Pancreas (tissue), 10 donors: ENCODE data around the gene CRNKL1. TPM values are rescaled to one million over a fixed set of nuclear protein-coding genes. Genes with fewer than 3 reads are reported as not detected.

Source experiments
- ATAC-seq, 4 donors: fragments of 200-7000 bp; cut with Tn5 transposase; one replicate each; pipeline versions ENCODE4 v1.8.0 to v1.9.1; 2020; ENCODE audit warnings: mild to moderate bottlenecking in 4 of 4, moderate library complexity in 4 of 4
- DNase-seq, 6 donors: peaks; one replicate each; pipeline ENCODE4 v3.0.0-alpha.2; 2020
- FAIRE-seq: peaks from 2 replicates; lab custom pipeline; 2012; peaks lifted over from hg19 to GRCh38; lab: Jason Lieb, UNC
- H3K27ac ChIP-seq, 4 donors: fragments of 200-600 bp; sonication (generic); 1 replicate in 3 of 4; 2 replicates in 1 of 4; pipeline versions ENCODE4 v1.5.0 to v1.8.0; 2020
- H3K27me3 ChIP-seq, 4 donors: fragments of 200-600 bp; one replicate each; pipeline ENCODE4 v1.8.0; 2021
- H3K36me3 ChIP-seq, 3 donors: fragments of 200-600 bp; sonication (generic) in 1 of 3; one replicate each; pipeline versions ENCODE4 v1.5.0 to v1.8.0; 2020 to 2021
- H3K4me1 ChIP-seq, 3 donors: fragments of 200-600 bp; one replicate each; pipeline ENCODE4 v1.8.0; 2021
- H3K4me3 ChIP-seq, 4 donors: fragments of 200-600 bp; sonication (generic) in 2 of 4; one replicate each; pipeline versions ENCODE4 v1.5.0 to v1.8.0; 2020 to 2021
- H3K9me3 ChIP-seq, 4 donors: fragments of 200-600 bp; one replicate each; pipeline ENCODE4 v1.8.0; 2021
- CTCF ChIP-seq, 4 donors: fragments of 200-600 bp; sonication (generic) in 3 of 4; IDR thresholded peaks; one replicate each; pipeline versions ENCODE4 v1.5.0 to v1.8.0; 2021; ENCODE audit warnings: antibody characterized with exemption in 4 of 4
- WGBS, 2 donors: extraction: QIAGEN DNeasy Blood & Tissue Kit; methylation state at CpG; one replicate each; pipeline ENCODE4 v1.1.7; 2013; 5-methylcytosine and 5-hydroxymethylcytosine counted together
- intact Hi-C, 3 donors: fragments of 100-400 bp; cut with DNase I; formaldehyde crosslinking; loops; one replicate each; pipeline versions ENCODE4 v1.11.1 to v1.14.2; 2022
- polyA plus RNA-seq, 2 donors: library from polyadenylated mRNA; stranded (reverse); fragments of 200-250 nt; gene quantifications; one replicate each; pipeline ENCODE4 v1.2.3, GENCODE V29; 2013
- total RNA-seq, 6 donors: library from RNA; stranded (reverse); fragmentation: NEBNext Ultra II Directional in 4 of 6; extraction: Animal tissue kit (Norgen Biotek cat#: 25700) in 4 of 6; gene quantifications; one replicate each; pipeline versions ENCODE4 v1.2.1 to v1.2.4, GENCODE V29; 2021 to 2023
- donor health status: healthy with polysubstance abuse.
- donor health status: DM: no; HTN: no; CAD: no; lungs with moderate emphysema.
- donor health status: DM: no; HTN: no; CAD: no.
- donor health status: control.
- donor health status: control.
- donor health status: Bipolar disorder and iron deficiency.
- donor health status: DM: yes; HTN: yes; CAD: no.
- donor health status: DM: no; HTN: no; CAD: no.
- donor health status: DM: no; HTN: no; CAD: no.
- donor health status: DM: yes; HTN: yes; CAD: no.

Gene CRNKL1
- total and polyA plus RNA-seq, 8 donors = 4.4 to 15.5 (median 8.5) TPM

DNA sequence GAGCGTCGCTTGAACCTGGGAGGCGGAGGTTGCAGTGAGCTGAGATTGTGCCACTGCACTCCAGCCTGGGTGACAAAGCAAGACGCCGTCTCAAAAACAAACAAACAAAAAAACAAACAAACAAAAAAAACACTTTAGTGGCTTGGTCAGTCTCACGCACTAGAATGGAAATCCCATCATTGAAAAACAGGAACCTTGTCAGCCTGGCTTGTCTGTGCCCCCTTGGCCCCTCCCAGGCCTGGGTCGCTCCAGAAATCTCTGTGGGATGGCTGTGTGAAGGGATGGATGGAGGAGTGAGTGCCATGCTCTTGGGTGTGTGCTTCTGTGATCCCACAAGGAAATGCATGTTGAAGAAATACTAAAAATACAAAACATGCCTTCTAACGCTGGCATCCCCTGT is 56.0 kb downstream of the CRNKL1 start:
- TF ChIP-seq CTCF (IDR thresholded peaks at IDR 0.05) = no peak
- DNase-seq = no peak
- no peak overlapping the region for H3K4me3 ChIP-seq
- 72 to 79% methylated on average over 8 of the region's 8 CpGs for WGBS, 2 donors
- peaks cover 0 to 22% (median 5%) of the 10 kb centered on the region in 3 donors for H3K36me3 ChIP-seq
- intact Hi-C loops = loop anchor here (10.0 kb wide), 3 partner anchors 91 to 301 kb away; no protein-coding TSS in a partner anchor
- H3K4me1 ChIP-seq = peaks cover 39 to 53% (median 46%) of the 10 kb centered on the region in 3 donors
- no peak for ATAC-seq
- FAIRE-seq = no peak
- H3K27ac ChIP-seq = no peak overlapping the region
- H3K9me3 ChIP-seq = no peaks in the 10 kb centered on the region
- H3K27me3 ChIP-seq = no peaks in the 10 kb centered on the region

DNA sequence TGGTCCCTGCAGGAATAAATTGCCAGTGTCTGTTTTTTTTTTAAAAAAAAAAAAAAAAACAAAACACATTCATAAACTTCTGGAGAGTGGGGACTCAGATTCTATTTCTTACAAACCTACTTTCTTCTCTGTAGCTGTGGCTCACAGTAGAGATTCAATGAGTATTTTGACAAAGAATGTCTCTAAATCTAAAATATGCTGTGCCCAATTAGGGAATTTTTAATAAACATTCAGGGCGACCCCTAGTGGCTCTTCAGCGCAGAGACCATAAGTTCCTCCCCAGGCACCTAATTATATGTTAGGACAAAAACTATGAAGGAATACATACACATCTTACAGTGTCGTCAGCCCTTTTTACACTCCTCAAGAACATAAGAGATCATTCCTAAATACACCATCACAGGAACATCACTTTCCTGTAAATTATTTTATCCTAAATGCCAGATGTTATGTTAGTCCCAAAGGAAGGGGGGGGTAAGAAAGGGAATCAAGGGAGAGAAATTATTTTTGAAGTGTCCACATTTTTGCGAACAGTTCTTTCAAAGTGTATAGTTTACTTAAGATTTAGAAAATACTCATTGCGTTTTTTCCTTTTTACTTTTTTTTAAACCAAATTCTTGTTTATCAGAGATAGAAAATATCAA is 56.9 kb downstream of the CRNKL1 start:
- DNase-seq = no peak
- Histone ChIP-seq H3K9me3 (no peaks in the 10 kb centered on the region), H3K4me1 (peaks cover 39 to 55% (median 47%) of the 10 kb centered on the region in 3 donors), H3K27me3 (no peaks in the 10 kb centered on the region), H3K36me3 (peaks cover 0 to 16% (median 0%) of the 10 kb centered on the region in 3 donors), H3K27ac (no peak overlapping the region), H3K4me3 (no peak overlapping the region)
- intact Hi-C loops = loop anchor here (10.0 kb wide), 3 partner anchors 91 to 301 kb away; no protein-coding TSS in a partner anchor
- TF ChIP-seq CTCF (IDR thresholded peaks at IDR 0.05) = peak; percentile 50 to 70 (median 66)
- no peak for FAIRE-seq
- ATAC-seq = peak in 3 of 4 donors; percentile 35 to 59 (median 42)
- 19 to 23% methylated on average over 5 of the region's 5 CpGs for WGBS, 2 donors

DNA sequence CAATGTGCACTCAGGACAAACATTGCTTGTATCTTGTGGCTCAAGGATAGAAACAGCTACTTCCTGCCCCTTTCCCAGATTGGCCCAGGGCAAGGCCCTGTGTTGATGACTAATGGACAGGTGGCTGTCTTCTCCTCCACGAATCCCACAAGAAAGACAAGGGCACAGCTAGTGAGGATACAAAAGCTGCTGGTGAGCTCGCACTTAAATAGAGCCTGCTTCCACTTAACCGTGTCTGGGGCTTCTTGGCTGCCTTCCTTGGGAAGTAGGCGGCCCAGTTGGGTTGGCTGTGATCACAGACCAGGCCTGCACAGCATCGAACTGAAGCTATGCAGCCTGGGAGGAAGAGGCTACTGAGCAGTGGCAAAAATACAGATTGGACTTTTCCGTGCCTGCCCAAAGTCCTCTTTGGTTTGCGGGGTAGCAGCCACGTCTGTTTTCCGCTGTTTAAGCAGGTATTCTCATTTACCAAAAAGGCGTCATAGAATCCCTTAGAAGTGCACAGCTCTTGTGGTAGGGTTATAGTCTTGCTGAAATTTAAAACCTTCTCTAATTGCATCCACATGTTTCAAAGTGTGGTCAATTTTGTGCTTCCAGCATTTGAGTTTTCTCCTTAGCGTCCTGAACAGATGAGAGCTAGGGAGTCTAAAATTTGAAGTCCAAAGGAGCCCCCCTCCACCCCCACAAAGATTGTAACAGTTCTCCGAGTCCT is 58.2 kb downstream of the CRNKL1 start:
- FAIRE-seq = no peak
- no peak for TF ChIP-seq CTCF (IDR thresholded peaks at IDR 0.05)
- peaks cover 0 to 16% (median 0%) of the 10 kb centered on the region in 3 donors for H3K36me3 ChIP-seq
- no peaks in the 10 kb centered on the region for H3K9me3 ChIP-seq
- H3K27ac ChIP-seq = peak overlapping the region in 2 of 4 donors; percentile 48 to 60
- no peak for DNase-seq
- H3K27me3 ChIP-seq = no peaks in the 10 kb centered on the region
- peaks cover 33 to 45% (median 42%) of the 10 kb centered on the region in 3 donors for H3K4me1 ChIP-seq
- WGBS, 2 donors = 69 to 72% methylated on average over 12 of the region's 12 CpGs
- peak in 3 of 4 donors; percentile 21 to 23 (median 22) for ATAC-seq
- no peak overlapping the region for H3K4me3 ChIP-seq
- intact Hi-C loops = loop anchor here (5.0 to 10.0 kb wide), 4 partner anchors 89 to 299 kb away; no protein-coding TSS in a partner anchor

DNA sequence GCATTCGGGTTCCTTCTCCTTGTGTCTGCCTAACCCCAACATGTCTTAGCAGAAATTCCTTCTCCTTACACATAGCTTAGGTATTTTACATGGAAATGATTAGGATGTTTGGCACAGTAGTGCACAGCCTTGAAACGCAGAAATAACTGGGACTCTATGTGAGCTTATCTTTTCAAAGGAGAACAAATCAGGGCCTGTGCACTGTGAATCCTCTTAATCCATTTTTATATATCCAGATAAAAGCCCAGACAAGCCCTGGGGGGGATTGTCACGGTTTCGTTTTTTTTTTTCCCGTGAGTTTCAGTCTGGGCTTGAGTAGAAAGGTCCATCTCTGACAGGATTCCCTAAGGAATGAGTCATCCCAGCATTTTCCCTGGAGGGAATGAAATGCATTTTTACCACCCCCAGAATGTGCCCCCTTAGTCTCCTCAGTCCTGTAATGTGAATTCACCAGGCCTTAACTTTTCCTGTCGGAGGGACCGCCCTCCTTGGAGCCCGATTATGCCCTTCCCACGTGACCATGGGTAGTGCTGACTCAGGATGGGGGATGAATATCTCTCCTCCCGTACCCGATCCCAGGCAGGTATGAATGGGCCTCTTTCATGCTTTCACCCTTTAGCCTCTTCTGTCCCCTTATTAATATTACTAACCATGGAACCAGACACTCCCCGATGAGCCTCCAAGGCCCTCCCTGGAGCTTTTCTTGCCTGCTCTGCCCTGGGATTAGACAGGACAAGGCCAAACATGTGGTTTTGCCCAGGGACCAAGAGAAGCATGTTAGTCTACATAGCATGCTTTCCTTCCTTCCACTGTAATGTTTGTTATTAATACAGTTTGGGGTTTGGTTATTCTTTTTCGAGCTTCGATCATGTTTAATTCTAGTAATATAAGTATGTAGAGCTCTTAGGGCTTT is 59.0 kb downstream of the CRNKL1 start:
- FAIRE-seq = no peak
- Histone ChIP-seq H3K4me1 (peaks cover 26 to 39% (median 34%) of the 10 kb centered on the region in 3 donors), H3K4me3 (no peak overlapping the region)

More for the DNA sequence above, 59.0 kb downstream of the CRNKL1 start:
- peak overlapping the region in 2 of 4 donors; percentile 48 to 60 for H3K27ac ChIP-seq
- intact Hi-C loops = loop anchor here (5.0 to 10.0 kb wide), 4 partner anchors 88 to 298 kb away; no protein-coding TSS in a partner anchor
- peaks cover 0 to 8% (median 0%) of the 10 kb centered on the region in 3 donors for H3K36me3 ChIP-seq
- no peak for TF ChIP-seq CTCF (IDR thresholded peaks at IDR 0.05)
- peak; percentile 78 to 87 (median 82) for ATAC-seq
- DNase-seq = peak in 3 of 6 donors; percentile 51 to 66 (median 58)
- no peaks in the 10 kb centered on the region for H3K27me3 ChIP-seq
- H3K9me3 ChIP-seq = no peaks in the 10 kb centered on the region
- 29 to 42% methylated on average over 14 of the region's 14 CpGs for WGBS, 2 donors
